ENCODE data around the gene RGPD8. TPM values are rescaled to one million over a fixed set of nuclear protein-coding genes. Genes with fewer than 3 reads are reported as not detected.

Gene RGPD8
- total and polyA plus RNA-seq, 2 of the 8 experiments (the other 6 are each of a cell fraction or from before 2014, with no cell fraction given) = 0.51 to 8.2 TPM

DNA sequence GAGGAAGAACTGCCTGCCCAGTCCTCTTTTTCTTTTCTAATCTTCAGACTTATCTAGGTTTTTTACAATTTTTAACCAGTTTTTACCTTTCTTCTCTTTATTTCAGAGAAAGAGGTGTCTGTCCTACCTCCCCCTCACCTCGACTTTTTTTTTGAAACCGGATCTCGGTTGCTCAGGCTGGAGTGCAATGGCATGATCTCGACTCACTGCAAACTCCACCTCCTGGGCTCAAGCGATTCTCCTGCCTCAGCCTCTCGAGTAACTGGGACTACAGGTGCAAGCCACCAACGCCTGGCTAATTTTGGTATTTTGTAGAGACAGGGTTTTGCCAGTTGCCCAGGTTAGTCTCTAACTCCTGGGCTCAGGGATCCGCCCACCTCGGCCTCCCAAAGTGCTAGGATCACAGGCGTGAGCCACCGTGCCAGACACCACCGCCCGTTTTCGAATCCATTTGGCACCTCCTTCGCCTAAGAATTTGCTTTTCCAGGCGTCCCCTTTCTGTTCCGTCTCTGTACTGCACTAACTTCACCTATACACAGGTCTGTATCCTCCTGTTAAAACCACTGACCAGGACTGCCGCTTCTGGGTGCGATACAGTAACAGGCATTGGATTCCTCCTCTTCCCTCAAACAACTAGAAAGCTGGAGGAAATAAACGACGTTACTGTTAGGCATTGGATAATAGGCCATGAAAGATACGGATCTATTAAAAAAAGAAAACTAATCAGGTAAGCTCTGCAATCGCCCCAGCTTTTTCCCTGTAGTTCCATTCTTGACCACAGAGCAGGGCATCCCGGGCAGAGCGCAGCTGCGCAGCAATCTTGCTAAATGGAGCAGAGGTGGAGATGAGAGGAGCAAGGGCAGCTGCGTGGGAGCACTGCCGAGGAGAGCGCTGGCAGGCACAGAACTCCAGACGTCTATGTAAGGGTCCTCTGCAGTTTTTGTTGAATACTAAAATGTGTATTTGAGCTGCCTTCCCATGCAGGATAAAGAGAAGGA, 88.1 kb downstream of the RGPD8 start (continued):
- TF ChIP-seq CBX8 (IDR thresholded peaks at IDR 0.05; ENCODE audit: borderline replicate concordance, low read depth, low read length) = no peak

All from H1 (cell line).